Muscle of arm (tissue), 12 donors: ENCODE measurements around the gene RFX3. TPM values are rescaled to one million over a fixed set of nuclear protein-coding genes. Genes with fewer than 3 reads are reported as not detected.

Experiments used
- DNase-seq: peaks from one replicate; pipeline ENCODE4 v3.0.0-alpha.2; 2013
- polyA plus RNA-seq, 12 donors: library from polyadenylated mRNA; unstranded; fragments of 120-200 nt; gene quantifications; one replicate each; pipeline ENCODE4 v1.2.1, GENCODE V29; 2013; ENCODE audit not compliant: insufficient read length in 12 of 12

RFX3 gene
- polyA plus RNA-seq, 12 donors: 4.2 to 7.3 (median 6.3) TPM; not detected in 1

DNA sequence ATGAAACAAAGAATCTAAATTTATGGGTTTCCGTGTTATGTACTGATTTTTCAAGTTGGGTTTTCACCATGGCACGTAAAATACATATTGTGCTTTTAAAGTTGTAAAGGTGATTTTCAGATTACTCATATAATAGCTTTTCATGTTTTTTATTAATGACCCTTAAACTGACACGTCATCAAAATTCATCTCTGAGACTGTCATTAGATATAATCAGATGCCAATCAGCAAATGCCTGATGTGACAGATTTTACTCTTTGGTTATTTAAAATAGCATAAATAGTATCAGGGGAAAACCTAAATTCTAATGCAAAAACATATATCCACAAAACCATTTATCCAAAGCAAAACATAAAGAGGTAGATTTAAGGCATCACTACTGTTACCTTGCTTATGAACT, 11.0 kb downstream of the RFX3 start:
- no peak for DNase-seq

DNA sequence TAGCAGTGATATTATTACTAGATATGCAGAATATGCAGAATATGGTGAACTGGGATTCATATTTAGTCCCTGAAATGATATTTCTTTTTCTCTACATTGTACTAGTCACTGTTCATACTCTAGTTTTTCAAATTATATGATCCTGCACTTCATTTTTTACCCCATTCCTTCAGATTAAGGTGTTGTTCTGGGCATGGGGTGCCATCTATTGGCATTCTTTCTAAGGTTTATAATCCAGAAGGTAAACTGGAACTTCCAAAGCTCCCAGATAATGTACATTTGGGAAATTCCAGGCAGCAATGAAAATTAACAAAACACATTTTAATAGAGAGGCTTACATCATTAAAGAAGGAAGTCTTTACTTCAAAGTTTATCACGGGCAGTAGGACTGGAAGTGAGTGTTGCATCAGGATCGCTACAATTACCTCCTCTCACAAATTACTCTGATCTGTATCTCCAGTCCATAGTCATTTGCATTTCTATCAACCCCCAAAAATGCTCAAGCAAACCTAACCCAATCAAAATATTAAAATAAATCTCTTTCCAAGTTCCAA, 12.5 kb downstream of the RFX3 start:
- DNase-seq: no peak

GRCh38 chr9:3511551-3511950, 14.2 kb downstream of the RFX3 start:
- DNase-seq: no peak

DNA sequence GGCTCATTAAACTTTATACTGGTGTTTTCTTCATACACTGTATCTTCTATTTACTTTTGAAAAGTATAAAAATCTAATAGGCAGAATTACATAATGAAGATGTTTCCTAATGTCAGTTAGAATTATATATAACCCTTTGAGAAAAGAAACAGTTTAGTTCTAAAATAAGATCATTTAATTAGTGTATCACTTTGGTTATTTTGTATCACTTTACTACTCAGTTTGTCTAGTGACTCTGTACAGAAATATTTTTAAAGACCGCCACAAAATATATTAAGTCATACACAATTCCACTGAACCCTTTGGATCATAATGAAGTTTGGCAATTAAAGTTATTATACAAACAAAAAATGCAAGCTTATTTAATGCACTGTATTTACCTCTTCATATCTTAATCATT, 15.0 kb downstream of the RFX3 start:
- DNase-seq: no peak

GRCh38 chr9:3509926-3510325, 15.9 kb downstream of the RFX3 start:
- no peak for DNase-seq

- no peak for DNase-seq
These were observed 17.1 kb downstream of the RFX3 start for GRCh38 chr9:3508521-3509291.

- DNase-seq: no peak
These were observed 17.7 kb downstream of the RFX3 start for GRCh38 chr9:3508078-3508431.

- no peak for DNase-seq
These were observed 18.3 kb downstream of the RFX3 start for GRCh38 chr9:3507395-3508077.

DNA sequence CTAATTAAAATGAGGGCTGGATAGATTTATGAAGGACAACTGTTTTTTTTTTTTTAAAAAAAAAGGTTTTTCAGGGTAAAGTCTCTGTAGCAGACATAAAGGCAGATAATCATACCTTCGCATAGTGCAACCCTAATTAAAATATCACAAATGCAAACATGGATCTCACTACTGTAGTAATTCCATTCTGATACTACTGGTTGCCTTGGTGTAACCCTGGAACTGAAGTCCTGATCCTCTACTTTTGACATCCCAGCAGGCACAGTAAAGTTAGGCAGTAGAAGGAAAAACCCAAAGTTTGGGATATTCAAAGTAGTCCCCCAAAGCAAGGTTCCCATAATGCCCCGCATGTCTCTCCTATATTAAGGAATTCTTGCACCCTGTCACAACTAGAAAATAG, 19.6 kb downstream of the RFX3 start:
- no peak for DNase-seq

GRCh38 chr9:3502560-3503398, 23.0 kb downstream of the RFX3 start:
- no peak for DNase-seq

- no peak for DNase-seq
These were observed 25.8 kb downstream of the RFX3 start for GRCh38 chr9:3500044-3500443.

GRCh38 chr9:3498691-3499090, 27.1 kb downstream of the RFX3 start:
- no peak for DNase-seq

DNA sequence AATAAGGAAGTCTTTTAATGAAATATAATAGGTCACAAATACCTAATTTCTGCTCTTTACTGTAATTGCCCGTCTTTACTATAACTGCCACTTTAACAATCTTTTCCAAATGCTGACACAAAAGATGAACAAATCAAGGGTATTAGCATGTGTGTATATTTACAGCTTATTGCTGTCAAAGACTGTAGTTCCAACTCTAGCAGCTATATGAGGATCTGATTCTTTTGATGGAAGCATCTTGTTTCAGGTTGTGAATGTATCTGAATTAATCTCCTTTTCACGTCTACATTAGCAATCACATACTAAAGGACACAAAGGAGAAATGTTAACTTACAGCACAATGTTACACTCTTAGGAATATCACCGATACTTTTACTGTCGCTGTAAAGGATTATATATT, 27.9 kb downstream of the RFX3 start:
- DNase-seq: no peak

- no peak for DNase-seq
These were observed 28.4 kb downstream of the RFX3 start for GRCh38 chr9:3497401-3497800.

- no peak for DNase-seq
These were observed 29.9 kb downstream of the RFX3 start for GRCh38 chr9:3495855-3496254.

DNA sequence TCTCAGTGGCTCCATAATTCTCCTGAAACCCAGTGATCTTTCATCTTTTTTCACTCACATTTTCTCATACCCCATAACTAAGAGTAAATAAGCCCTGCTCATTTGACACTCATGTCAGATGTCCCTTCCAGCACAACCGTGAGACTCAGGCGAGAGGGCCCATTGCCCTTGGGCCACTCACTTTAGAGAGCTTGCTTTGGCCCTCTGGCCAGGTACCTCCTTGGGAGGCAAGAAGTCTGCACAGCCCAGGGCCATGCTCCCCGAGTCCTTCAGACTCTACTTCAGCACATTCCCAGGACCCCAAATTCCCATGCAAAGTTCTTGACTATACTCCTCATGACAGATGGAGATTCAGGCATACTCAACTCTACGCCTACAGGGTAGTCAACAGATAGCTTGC, 33.6 kb downstream of the RFX3 start:
- no peak for DNase-seq

GRCh38 chr9:3491450-3491849, 34.4 kb downstream of the RFX3 start:
- no peak for DNase-seq

GRCh38 chr9:3490957-3491356, 34.8 kb downstream of the RFX3 start:
- no peak for DNase-seq

- no peak for DNase-seq
These were observed 43.2 kb downstream of the RFX3 start for GRCh38 chr9:3482578-3482977.

DNA sequence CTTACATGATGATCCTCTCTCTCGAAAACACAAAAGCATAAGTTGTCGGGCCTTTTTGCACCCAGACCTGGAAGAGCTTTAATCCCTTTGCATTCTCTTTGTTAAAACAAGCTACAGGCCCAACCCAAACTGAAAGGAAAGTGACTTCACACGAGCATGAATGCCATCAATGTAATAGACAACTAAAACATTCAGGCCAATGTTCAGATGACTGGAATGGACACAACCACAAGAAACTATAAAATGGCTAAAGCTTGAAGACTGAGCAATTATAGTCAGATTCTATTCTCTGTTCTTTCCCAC, 45.5 kb downstream of the RFX3 start:
- no peak for DNase-seq

GRCh38 chr9:3479514-3480352, 46.1 kb downstream of the RFX3 start:
- DNase-seq: no peak

DNA sequence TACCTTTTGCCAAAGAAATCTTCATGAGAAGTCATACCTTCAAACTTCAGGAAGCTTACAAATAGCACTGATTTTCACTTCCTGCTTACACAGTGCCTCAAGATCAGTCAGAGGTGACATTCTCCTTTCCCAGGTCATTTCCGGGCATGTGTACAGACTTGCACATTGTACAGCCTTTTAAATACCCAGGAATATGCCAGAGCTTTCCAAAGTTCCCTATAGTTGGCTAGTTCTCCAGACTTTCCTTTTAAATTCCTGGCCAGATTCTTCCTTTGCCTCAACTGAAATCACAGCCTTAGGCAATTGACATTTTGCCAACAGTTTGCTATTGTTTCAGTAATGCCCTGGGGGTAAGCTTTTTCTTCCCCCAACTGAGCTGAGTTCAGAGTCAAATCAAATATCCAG, 47.2 kb downstream of the RFX3 start:
- DNase-seq: no peak
